HFF-Myc (cell line): ENCODE data around the gene LNX1.

ENCODE experiments used
- DNase-seq: peaks from one replicate; pipeline ENCODE4 v3.0.0-alpha.2; 2011; ENCODE audit warnings: low read depth; ENCODE audit errors: extremely low read depth
- H3K4me3 ChIP-seq: replicated peaks from 2 replicates; pipeline ENCODE4 v1.5.1; 2011; ENCODE audit warnings: low read depth, mild to moderate bottlenecking, control low read depth, low read length
- CTCF ChIP-seq: IDR thresholded peaks from 2 replicates; pipeline ENCODE4 v1.5.1; 2012; ENCODE audit warnings: mild to moderate bottlenecking, low read depth, low read length, control low read depth; ENCODE audit errors: missing control alignments

Gene LNX1

GRCh38 chr4:53556651-53557050 lies 34.6 kb downstream of the LNX1 start:
- H3K4me3 ChIP-seq = no peak overlapping the region
- DNase-seq = no peak
- no peak for TF ChIP-seq CTCF

GRCh38 chr4:53553486-53554210 lies 37.6 kb downstream of the LNX1 start:
- no peak for DNase-seq
- H3K4me3 ChIP-seq = no peak overlapping the region
- no peak for TF ChIP-seq CTCF

- TF ChIP-seq CTCF = no peak
- no peak for DNase-seq
- H3K4me3 ChIP-seq = no peak overlapping the region
These were observed 38.6 kb downstream of the LNX1 start for GRCh38 chr4:53552711-53553110.

- no peak for TF ChIP-seq CTCF
- H3K4me3 ChIP-seq = no peak overlapping the region
- no peak for DNase-seq
These were observed 39.3 kb downstream of the LNX1 start for GRCh38 chr4:53551958-53552357.

GRCh38 chr4:53551281-53551864 lies 39.9 kb downstream of the LNX1 start:
- TF ChIP-seq CTCF = no peak

GRCh38 chr4:53548662-53549061 lies 42.6 kb downstream of the LNX1 start:
- TF ChIP-seq CTCF = no peak
- H3K4me3 ChIP-seq = no peak overlapping the region
- no peak for DNase-seq

More at GRCh38 chr4:53551281-53551864, 39.9 kb downstream of the LNX1 start:
- DNase-seq = no peak
- H3K4me3 ChIP-seq = no peak overlapping the region
